NCI-H2227 treated with DMSO at 0.1 percent for 48 hours (cell line): Measurements from ENCODE around the gene CCDC12.

Experiments
- DNase-seq: peaks from one replicate; lab custom pipeline; 2025; lab: John Stamatoyannopoulos, UW

The CCDC12 gene

GRCh38 chr3:46996689-46997452 is 20.3 kb upstream of the CCDC12 start:
- no peak for DNase-seq

- DNase-seq = no peak
These were observed 19.5 kb upstream of the CCDC12 start for GRCh38 chr3:46995901-46996562.

- DNase-seq = no peak
These were observed 18.5 kb upstream of the CCDC12 start for GRCh38 chr3:46994801-46995731.

GRCh38 chr3:46993986-46994385 is 17.4 kb upstream of the CCDC12 start:
- no peak for DNase-seq

- no peak for DNase-seq
These were observed 16.7 kb upstream of the CCDC12 start for GRCh38 chr3:46993292-46993691.

DNA sequence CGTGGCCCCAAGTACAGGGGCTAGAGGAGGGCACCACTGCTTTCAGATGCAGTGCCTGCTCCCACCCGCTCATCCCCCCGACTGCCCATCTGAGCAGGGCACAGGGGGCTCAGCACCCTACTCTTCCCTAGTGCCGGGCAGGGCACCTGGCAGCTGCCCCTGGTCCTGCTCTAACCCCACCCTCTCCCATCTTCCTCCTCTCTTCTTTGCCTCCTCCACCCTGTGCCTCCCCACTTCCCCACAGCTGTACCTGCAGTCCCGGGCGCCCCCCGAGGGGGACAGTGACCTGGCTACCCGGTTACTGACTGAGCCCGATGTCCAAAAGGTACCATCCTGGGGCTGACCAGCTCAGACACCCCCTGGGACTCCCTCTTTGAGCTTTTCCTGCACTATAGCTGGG is 15.7 kb upstream of the CCDC12 start:
- DNase-seq = no peak

GRCh38 chr3:46991406-46992165 is 15.0 kb upstream of the CCDC12 start:
- DNase-seq = no peak

GRCh38 chr3:46990573-46991374 is 14.2 kb upstream of the CCDC12 start:
- DNase-seq = no peak

GRCh38 chr3:46989146-46989810 is 12.7 kb upstream of the CCDC12 start:
- DNase-seq = no peak

- no peak for DNase-seq
These were observed 12.1 kb upstream of the CCDC12 start for GRCh38 chr3:46988616-46989015.

DNA sequence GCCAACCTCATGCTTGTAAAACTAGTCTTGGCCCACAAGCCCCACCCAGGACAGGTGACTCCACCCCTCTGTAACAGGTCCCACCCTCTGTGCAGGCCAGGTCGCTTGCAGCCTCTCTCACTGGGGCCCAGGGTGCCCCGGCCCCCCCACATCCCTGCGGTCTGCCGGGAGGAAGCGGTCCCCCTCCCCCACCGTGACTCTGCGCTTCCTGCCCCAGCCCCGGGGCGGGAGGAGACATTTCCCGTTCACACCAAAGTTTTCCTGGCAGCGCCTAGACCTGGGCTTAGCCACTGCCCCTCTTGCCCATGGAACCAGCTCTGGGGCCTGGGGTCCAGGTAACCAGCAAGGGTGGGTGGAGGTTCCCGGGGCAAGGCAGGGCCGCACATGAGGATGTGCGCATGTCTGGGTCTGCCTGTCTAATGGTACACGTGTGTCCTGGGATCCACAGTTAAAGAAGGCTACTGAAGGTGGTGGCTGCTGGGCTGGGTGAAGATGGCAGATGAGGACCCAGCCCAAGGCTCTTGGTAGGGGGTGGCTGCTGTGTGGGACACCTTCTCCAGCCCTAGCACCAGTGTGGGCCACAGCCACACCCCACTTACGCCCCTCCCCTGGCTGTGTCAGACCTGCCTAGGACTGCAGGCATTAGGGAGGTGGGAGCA is 11.3 kb upstream of the CCDC12 start:
- no peak for DNase-seq

- no peak for DNase-seq
These were observed 10.8 kb upstream of the CCDC12 start for GRCh38 chr3:46987319-46987742.

GRCh38 chr3:46986782-46987310 is 10.3 kb upstream of the CCDC12 start:
- DNase-seq = no peak

DNA sequence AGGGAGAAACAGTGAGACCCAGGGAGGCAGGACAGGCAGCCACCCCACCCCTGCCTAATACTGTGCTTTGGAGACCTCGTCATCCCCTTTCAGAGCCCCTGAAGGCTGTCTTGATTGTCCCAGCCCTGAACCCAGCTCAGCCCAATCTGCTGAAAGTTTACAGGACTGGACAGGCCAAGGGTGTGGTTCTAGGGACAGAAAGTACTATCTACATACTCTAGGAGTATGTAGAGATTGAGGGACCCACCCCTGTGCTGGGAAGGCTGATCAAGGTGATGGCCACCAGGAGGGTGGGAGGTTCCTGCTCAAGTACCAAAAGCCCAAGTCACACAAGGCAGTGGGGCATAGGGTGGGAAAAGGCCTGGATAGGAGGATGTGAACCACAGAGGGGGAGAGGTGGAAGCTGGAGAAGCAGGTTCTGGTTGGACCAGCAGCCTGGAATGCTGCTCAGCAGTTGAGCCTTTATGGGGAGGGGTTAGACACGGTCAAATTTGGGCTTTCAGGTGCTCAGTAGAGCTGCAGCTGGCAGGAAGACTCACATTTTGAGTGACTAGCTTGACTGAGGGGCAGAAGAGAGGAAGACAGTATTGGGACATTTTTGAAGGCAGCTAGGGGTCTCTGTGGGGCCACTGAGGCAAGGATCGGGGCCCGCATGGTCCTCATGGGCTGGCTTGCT is 9.6 kb upstream of the CCDC12 start:
- no peak for DNase-seq

DNA sequence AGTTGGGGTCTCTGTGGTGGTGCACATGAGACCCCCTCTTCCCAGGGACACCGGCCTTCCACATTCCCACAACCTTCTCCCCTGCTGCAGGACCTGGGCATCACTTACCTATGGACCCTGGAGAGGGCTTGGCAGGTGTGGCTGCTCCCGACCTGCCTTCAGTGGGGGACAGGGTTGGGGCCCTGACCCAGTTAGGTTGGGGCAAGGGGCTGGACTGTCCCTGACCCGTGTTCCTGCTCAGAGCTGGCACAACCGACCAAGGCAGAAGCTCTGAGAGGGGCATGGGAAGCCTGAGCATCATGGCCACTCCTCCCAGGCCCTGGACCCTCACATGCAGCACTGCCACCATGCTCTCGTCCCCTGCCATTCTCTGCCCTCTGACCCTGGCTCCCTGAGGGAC is 9.0 kb upstream of the CCDC12 start:
- DNase-seq = no peak

DNA sequence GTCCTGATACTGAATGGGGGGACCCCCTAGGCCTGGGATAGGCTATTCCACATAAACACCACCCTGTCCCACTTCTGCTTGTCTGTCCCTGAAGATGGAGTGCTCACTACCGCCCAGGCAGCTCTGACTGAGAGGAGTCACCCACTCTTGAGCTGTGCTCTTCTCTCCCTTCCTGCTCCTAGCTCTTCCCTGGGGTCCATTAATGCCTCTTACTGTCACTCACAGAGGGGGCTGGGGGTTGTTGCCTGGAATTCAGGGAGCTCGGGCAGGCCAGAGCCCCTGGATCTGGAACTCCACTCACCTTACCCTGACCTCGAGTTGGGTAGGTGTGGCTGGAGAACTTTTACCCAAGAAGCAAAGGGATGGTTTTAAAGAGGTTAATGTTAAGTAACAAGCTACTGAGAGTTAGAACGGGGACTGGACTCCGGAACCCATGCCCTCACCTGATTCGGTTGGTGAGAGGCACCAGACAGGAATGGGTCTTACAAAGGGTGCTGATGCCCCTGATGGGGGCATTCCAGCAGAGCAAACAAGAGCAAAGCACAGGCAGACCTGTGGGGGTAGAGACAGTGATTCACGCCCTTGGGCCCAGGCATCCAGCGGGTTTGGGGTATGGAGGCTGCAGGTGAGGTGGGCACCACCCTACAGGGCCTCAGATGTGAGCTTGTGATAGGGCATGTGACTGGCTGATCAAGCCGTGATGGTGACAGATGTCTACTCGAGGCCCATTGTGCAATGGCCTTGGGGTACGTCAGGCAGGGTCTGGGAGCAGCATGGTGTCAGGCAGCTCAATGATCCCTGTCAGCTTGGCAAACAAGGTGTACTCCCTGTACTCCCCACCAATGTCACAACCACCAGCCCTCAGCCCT is 8.3 kb upstream of the CCDC12 start:
- DNase-seq = no peak

DNA sequence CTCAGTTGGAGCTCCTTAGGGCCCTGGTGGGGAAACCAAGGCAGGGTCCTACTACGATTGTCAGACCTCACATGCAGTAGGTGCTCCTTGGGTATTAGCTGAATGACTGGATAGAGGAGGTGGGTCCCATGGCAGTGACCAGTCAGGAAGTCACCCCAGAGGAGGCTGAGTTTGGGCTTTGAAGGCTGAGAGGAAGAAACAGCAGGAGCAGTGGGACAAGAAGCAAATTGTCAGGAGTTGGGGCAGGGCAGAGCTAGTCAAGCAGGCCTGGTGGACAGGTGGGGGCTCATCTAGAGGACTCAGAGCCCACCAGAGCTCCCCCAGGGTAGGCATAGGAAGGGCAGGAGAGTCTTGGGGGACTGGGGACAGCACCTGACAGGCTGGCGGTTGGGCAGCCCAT is 6.0 kb upstream of the CCDC12 start:
- no peak for DNase-seq

DNA sequence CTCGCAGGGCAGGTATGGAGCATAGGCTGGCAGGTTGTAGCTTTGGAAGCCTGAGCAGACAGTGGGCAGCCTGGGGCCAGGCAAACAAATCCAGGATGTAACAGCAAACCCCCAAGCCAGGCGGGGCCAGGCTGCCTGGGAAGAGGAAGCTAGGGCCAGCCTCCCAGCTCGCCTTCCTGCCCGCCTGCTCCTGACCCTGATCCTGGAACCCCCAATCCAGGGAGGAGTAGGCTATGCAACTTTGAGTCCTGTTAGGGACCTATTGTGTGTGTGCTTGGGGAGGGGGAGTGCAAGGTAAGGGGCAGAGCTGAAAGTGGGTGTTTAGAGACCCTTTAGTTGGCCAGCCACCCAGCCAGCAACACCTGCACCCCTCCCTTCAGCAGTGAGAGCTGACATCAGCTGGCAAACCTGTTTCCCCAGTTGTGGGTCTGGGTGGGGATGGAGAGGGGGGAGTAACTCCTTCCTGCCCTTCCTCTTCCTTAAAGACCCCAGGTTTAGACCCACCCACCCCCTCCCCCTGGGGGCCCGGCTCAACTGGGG is 5.5 kb upstream of the CCDC12 start:
- DNase-seq = no peak
